GM21737 (cell line): ENCODE results near the gene BCDIN3D.
A peak's percentile ranks its signal among the peaks of the same experiment; 100 is the strongest.
"Not testable (repeated sequence)": the region's sequence is repeated elsewhere in the genome, so short reads cannot be mapped to it uniquely, and the experiment has no call there.

Experiments
- ATAC-seq: cut with Tn5 transposase; IDR thresholded peaks from one replicate; pipeline ENCODE4 v1.9.1; 2021; ENCODE audit warnings: mild to moderate bottlenecking, moderate library complexity; ENCODE audit not compliant: unreplicated experiment

BCDIN3D gene

GRCh38 chr12:49842519-49843352, at the start of gene BCDIN3D:
Gene BCDIN3D, minus strand, starts transcription at chr12:49843106. Its CDS starts 19 bp downstream, at chr12:49843087.
- ATAC-seq = peak; percentile 92

GRCh38 chr12:49892084-49892731, 49.3 kb upstream of the BCDIN3D start:
- no peak for ATAC-seq

- ATAC-seq = no peak
Measured at GRCh38 chr12:49891476-49891875, 48.6 kb upstream of the BCDIN3D start.

- ATAC-seq = no peak
Measured at GRCh38 chr12:49891012-49891411, 48.1 kb upstream of the BCDIN3D start.

GRCh38 chr12:49890096-49890461, 47.2 kb upstream of the BCDIN3D start:
- ATAC-seq = no peak

- no peak for ATAC-seq
Measured at GRCh38 chr12:49889361-49890095, 46.6 kb upstream of the BCDIN3D start.

GRCh38 chr12:49888461-49889151, 45.7 kb upstream of the BCDIN3D start:
- no peak for ATAC-seq

GRCh38 chr12:49887536-49888401, 44.9 kb upstream of the BCDIN3D start:
- no peak for ATAC-seq

- ATAC-seq = no peak
Measured at GRCh38 chr12:49887091-49887490, 44.2 kb upstream of the BCDIN3D start.

GRCh38 chr12:49885663-49886461, 43.0 kb upstream of the BCDIN3D start:
- ATAC-seq = no peak

GRCh38 chr12:49885118-49885517, 42.2 kb upstream of the BCDIN3D start:
- ATAC-seq = no peak

- no peak for ATAC-seq
Measured at GRCh38 chr12:49882851-49883464, 40.1 kb upstream of the BCDIN3D start.

- no peak for ATAC-seq
Measured at GRCh38 chr12:49882248-49882850, 39.4 kb upstream of the BCDIN3D start.

GRCh38 chr12:49881415-49882247, 38.7 kb upstream of the BCDIN3D start:
- no peak for ATAC-seq

- ATAC-seq = no peak
Measured at GRCh38 chr12:49880756-49881414, 38.0 kb upstream of the BCDIN3D start.

GRCh38 chr12:49879065-49879464, 36.2 kb upstream of the BCDIN3D start:
- ATAC-seq = not testable (repeated sequence)

GRCh38 chr12:49878021-49878420, 35.1 kb upstream of the BCDIN3D start:
- ATAC-seq = no peak
